Measurements from ENCODE around the gene KRT8. TPM values are rescaled to one million over a fixed set of nuclear protein-coding genes. Genes with fewer than 3 reads are reported as not detected.

Gene KRT8
- total RNA-seq, 1 donor from 2014 or later: 2,570 TPM

GRCh38 chr12:52927964-52928363, 23.1 kb upstream of the KRT8 start:
- Histone ChIP-seq H3K9ac (ENCODE audit: low read length) (no peak overlapping the region), H3K4me1 (ENCODE audit: insufficient read depth, low read length) (peaks cover 33% of the 10 kb centered on the region), H3K4me2 (ENCODE audit: low read length) (no peak overlapping the region), H3K9me3 (ENCODE audit: insufficient read depth, low read depth, low read length) (no peaks in the 10 kb centered on the region), H4K20me1 (ENCODE audit: insufficient read depth, low read length) (no peaks in the 10 kb centered on the region), H3K4me3 (ENCODE audit: insufficient read depth, low read depth, low read length) (no peak overlapping the region), H3K79me2 (ENCODE audit: insufficient read depth, low read length) (no peaks in the 10 kb centered on the region), H3K36me3 (ENCODE audit: insufficient read depth, low read length) (no peaks in the 10 kb centered on the region), H3K27me3 (ENCODE audit: insufficient read depth, low read length) (no peaks in the 10 kb centered on the region), H2AFZ (ENCODE audit: low read depth, low read length) (no peak overlapping the region), H3K27ac (ENCODE audit: low read depth, low read length) (no peak overlapping the region)
- TF ChIP-seq CTCF (IDR thresholded peaks at IDR 0.05; ENCODE audit: insufficient read depth, low read depth, low read length): no peak
- no peak for TF ChIP-seq EZH2 (IDR thresholded peaks at IDR 0.05; ENCODE audit: insufficient read depth, low read length)
- no peak overlapping the region for H3K4me3 Mint-ChIP-seq (ENCODE audit: unreplicated experiment)
- H3K9me3 Mint-ChIP-seq (ENCODE audit: unreplicated experiment): no peaks in the 10 kb centered on the region
- FAIRE-seq (no peak), DNase-seq (ENCODE audit: low read depth) (no peak)
- H3K27me3 Mint-ChIP-seq (ENCODE audit: low read depth, unreplicated experiment): no peaks in the 10 kb centered on the region
- H3K27ac Mint-ChIP-seq (ENCODE audit: unreplicated experiment): peak overlapping the region; percentile 91
- H3K36me3 Mint-ChIP-seq (ENCODE audit: low read depth, unreplicated experiment): no peaks in the 10 kb centered on the region
- peaks cover 40% of the 10 kb centered on the region for H3K4me1 Mint-ChIP-seq (ENCODE audit: low read depth, unreplicated experiment)

GRCh38 chr12:52926596-52927234, 21.8 kb upstream of the KRT8 start:
- peaks cover 40% of the 10 kb centered on the region for H3K4me1 Mint-ChIP-seq (ENCODE audit: low read depth, unreplicated experiment)
- H3K4me3 Mint-ChIP-seq (ENCODE audit: unreplicated experiment): peak overlapping the region; percentile 70
- no peak overlapping the region for H3K4me3 ChIP-seq (ENCODE audit: insufficient read depth, low read depth, low read length)
- no peaks in the 10 kb centered on the region for H3K36me3 Mint-ChIP-seq (ENCODE audit: low read depth, unreplicated experiment)
- H3K4me2 ChIP-seq (ENCODE audit: low read length): peak overlapping the region; percentile 69
- H3K4me1 ChIP-seq (ENCODE audit: insufficient read depth, low read length): peaks cover 33% of the 10 kb centered on the region
- no peaks in the 10 kb centered on the region for H3K9me3 Mint-ChIP-seq (ENCODE audit: unreplicated experiment)
- H4K20me1 ChIP-seq (ENCODE audit: insufficient read depth, low read length): no peaks in the 10 kb centered on the region
- H2AFZ ChIP-seq (ENCODE audit: low read depth, low read length): no peak overlapping the region
- H3K9me3 ChIP-seq (ENCODE audit: insufficient read depth, low read depth, low read length): no peaks in the 10 kb centered on the region
- no peaks in the 10 kb centered on the region for H3K27me3 ChIP-seq (ENCODE audit: insufficient read depth, low read length)
- DNase-seq (ENCODE audit: low read depth) (no peak), FAIRE-seq (no peak)
- no peak for TF ChIP-seq EZH2 (IDR thresholded peaks at IDR 0.05; ENCODE audit: insufficient read depth, low read length)
- H3K9ac ChIP-seq (ENCODE audit: low read length): peak overlapping the region; percentile 71
- no peaks in the 10 kb centered on the region for H3K36me3 ChIP-seq (ENCODE audit: insufficient read depth, low read length)
- H3K27ac Mint-ChIP-seq (ENCODE audit: unreplicated experiment): peak overlapping the region; percentile 91
- no peaks in the 10 kb centered on the region for H3K27me3 Mint-ChIP-seq (ENCODE audit: low read depth, unreplicated experiment)
- H3K79me2 ChIP-seq (ENCODE audit: insufficient read depth, low read length): peaks cover 2% of the 10 kb centered on the region
- peak overlapping the region; percentile 98 for H3K27ac ChIP-seq (ENCODE audit: low read depth, low read length)

GRCh38 chr12:52925717-52926595, 21.1 kb upstream of the KRT8 start:
- H3K36me3 ChIP-seq (ENCODE audit: insufficient read depth, low read length): no peaks in the 10 kb centered on the region
- Mint-ChIP-seq H3K36me3 (ENCODE audit: low read depth, unreplicated experiment) (no peaks in the 10 kb centered on the region), H3K27me3 (ENCODE audit: low read depth, unreplicated experiment) (no peaks in the 10 kb centered on the region), H3K9me3 (ENCODE audit: unreplicated experiment) (no peaks in the 10 kb centered on the region), H3K4me3 (ENCODE audit: unreplicated experiment) (peak overlapping the region; percentile 70), H3K4me1 (ENCODE audit: low read depth, unreplicated experiment) (peaks cover 40% of the 10 kb centered on the region), H3K27ac (ENCODE audit: unreplicated experiment) (peak overlapping the region; percentile 97)
- H3K27ac ChIP-seq (ENCODE audit: low read depth, low read length): peak overlapping the region; percentile 98
- no peak overlapping the region for H2AFZ ChIP-seq (ENCODE audit: low read depth, low read length)
- peak overlapping the region; percentile 71 for H3K9ac ChIP-seq (ENCODE audit: low read length)
- H3K79me2 ChIP-seq (ENCODE audit: insufficient read depth, low read length): peaks cover 3% of the 10 kb centered on the region
- H3K4me2 ChIP-seq (ENCODE audit: low read length): peak overlapping the region; percentile 69
- H3K9me3 ChIP-seq (ENCODE audit: insufficient read depth, low read depth, low read length): no peaks in the 10 kb centered on the region
- no peaks in the 10 kb centered on the region for H3K27me3 ChIP-seq (ENCODE audit: insufficient read depth, low read length)
- H4K20me1 ChIP-seq (ENCODE audit: insufficient read depth, low read length): no peaks in the 10 kb centered on the region
- TF ChIP-seq CTCF (IDR thresholded peaks at IDR 0.05; ENCODE audit: insufficient read depth, low read depth, low read length) (no peak), EZH2 (IDR thresholded peaks at IDR 0.05; ENCODE audit: insufficient read depth, low read length) (no peak)
- DNase-seq (ENCODE audit: low read depth) (no peak), FAIRE-seq (no peak)
- H3K4me1 ChIP-seq (ENCODE audit: insufficient read depth, low read length): peaks cover 33% of the 10 kb centered on the region
- no peak overlapping the region for H3K4me3 ChIP-seq (ENCODE audit: insufficient read depth, low read depth, low read length)
